Fibroblast of mammary gland (primary cell): ENCODE data around the gene LSM3.

Experiments used
- DNase-seq: peaks from one replicate; pipeline ENCODE4 v3.0.0-alpha.2; 2010; ENCODE audit warnings: low read depth
- H3K4me3 ChIP-seq: 2 replicates; pipeline ENCODE4 v1.5.1; 2011; ENCODE audit warnings: low read depth, mild to moderate bottlenecking, low read length, moderate library complexity; ENCODE audit not compliant: control insufficient read depth
- TF ChIP-seq, protein P1 (sequence below): conservative IDR thresholded peaks from 2 replicates; pipeline ENCODE4 v1.5.1; 2011; ENCODE audit warnings: low read depth, low read length, inconsistent platforms; ENCODE audit not compliant: control insufficient read depth, insufficient read depth

The LSM3 gene

DNA sequence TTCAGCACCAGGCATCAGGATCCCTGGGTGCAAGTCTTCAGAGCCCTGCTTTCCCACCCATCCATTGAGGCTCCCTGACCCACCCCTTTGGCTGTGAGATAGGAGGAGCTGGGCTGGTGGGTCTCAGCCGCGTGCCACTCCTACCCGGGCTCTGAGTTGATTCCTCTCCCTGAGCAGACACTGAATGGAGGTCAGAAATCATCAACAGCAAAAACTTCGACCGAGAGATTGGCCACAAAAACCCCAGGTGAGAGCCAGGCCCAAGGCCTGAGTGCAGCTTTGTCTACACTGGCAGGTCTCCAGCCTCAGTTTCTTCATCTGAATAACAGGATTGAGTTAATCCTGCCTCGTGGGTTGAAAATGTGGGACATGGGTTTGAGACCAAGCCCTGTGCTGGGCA is 45.9 kb upstream of the LSM3 start:
- TF ChIP-seq, protein P1, sequence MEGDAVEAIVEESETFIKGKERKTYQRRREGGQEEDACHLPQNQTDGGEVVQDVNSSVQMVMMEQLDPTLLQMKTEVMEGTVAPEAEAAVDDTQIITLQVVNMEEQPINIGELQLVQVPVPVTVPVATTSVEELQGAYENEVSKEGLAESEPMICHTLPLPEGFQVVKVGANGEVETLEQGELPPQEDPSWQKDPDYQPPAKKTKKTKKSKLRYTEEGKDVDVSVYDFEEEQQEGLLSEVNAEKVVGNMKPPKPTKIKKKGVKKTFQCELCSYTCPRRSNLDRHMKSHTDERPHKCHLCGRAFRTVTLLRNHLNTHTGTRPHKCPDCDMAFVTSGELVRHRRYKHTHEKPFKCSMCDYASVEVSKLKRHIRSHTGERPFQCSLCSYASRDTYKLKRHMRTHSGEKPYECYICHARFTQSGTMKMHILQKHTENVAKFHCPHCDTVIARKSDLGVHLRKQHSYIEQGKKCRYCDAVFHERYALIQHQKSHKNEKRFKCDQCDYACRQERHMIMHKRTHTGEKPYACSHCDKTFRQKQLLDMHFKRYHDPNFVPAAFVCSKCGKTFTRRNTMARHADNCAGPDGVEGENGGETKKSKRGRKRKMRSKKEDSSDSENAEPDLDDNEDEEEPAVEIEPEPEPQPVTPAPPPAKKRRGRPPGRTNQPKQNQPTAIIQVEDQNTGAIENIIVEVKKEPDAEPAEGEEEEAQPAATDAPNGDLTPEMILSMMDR, result no peak
- no peak overlapping the region for H3K4me3 ChIP-seq
- DNase-seq, result no peak

DNA sequence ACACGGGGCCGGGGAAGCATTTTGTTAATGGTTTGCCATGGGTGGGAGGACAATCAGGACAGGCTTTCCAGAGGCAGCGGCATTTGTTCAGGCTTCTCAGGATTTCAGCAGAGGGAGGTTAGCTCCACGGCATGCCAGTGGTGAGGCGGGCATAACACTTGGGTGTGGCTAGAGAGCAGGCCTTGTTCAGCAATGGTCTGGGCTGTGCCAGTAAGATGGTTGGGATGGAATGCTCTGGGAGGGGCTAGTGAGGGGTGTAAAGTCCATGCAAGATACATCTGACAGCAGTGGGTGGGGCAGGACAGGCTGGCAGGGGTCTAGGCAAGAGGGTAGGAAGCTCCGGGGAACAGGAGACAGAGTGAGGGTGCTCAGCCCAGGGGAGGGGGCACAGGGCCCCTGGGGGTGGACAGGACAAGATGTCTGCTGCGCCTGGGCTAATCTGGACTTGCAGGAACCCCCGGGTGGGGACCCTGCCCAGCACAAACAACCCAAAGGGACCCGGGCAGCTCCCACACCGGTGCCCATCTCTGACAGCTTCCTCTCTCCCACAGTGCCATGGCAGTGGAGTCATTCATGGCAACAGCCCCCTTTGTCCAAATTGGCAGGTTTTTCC is 45.3 kb upstream of the LSM3 start:
- DNase-seq, result no peak
- TF ChIP-seq, protein P1, result no peak
- H3K4me3 ChIP-seq, result no peak overlapping the region

DNA sequence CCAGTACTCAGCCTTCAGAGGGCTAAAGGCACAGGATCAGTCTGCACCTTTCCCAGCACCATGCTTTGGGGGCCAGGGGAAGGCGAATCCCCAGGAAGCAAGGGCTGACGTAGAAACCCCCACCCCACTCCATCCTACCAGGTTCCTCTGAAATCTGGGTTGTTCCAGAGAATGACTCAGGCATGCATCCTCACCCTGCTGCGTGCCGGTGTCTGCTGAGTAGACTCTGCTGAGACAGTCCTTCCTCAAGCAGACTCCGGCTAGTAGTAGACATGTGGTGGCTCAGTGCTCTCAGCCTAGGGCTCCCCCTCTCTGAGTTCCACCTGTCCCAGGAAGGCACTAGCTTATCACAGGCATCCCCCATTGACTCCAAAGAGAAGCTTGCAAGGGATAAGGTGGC is 44.7 kb upstream of the LSM3 start:
- TF ChIP-seq, protein P1, result no peak

DNA sequence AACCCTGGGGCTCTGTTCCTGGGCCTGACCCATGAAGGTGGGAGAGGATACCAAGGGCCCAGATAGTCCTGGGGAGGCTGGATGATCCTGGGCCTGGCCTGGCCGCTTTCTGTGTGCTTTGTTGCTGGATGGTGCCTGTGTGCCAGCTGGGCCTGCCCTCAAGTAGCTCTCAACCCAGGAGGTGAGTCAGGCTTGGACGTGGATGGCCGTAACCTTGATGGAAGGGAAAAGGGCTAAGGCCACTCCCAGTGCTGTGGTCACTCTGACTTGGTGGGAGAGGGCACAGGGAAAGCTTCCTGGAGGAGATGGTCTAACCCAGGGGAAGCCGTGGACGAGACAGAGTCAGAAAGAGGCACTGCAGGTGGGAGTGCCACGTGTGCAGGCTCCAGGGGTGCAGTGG is 44.3 kb upstream of the LSM3 start:
- H3K4me3 ChIP-seq, result no peak overlapping the region
- no peak for DNase-seq
- TF ChIP-seq, protein P1, result no peak

More for the DNA sequence above, 44.7 kb upstream of the LSM3 start:
- no peak overlapping the region for H3K4me3 ChIP-seq
- peak; percentile 69 for DNase-seq

DNA sequence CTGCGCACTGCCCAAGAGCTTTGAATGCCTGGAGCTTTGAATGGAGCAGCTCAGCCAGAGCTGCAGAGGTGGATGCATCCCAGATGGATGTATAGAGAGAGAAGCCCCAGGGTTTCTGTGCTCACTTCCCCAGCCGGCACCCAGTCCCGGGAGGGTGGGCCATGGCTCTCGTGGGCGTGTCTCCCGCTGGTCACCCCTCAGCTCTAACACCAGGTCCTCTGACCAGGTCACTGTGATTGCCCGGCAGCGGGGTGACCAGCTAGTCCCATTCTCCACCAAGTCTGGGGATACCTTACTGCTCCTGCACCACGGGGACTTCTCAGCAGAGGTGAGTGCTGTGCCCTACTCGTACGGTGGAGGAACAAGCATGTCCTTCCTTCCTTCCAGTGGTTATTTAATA is 43.0 kb upstream of the LSM3 start:
- TF ChIP-seq, protein P1, result no peak
- no peak for DNase-seq
- no peak overlapping the region for H3K4me3 ChIP-seq

DNA sequence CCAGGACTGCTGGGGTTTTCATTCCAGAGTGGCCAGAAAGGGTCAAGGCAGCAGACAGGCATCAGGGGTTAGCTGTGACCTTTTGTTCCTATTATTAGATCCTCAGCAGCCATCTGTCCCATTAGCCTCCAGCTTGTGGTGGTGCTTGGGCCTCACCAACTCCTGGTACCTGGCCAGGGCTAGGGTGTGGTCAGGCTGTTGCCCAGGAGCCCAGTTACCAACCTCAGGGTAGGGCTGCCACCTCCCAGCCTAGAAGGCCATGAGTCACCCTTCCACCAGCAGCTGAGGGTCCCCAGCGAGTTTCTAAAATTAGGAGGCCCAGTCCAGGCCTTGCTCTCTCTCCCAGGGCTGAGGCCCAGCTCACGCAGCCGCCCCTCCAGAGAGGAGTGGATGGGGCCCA is 41.6 kb upstream of the LSM3 start:
- DNase-seq, result no peak
- TF ChIP-seq, protein P1, result no peak
- H3K4me3 ChIP-seq, result no peak overlapping the region

DNA sequence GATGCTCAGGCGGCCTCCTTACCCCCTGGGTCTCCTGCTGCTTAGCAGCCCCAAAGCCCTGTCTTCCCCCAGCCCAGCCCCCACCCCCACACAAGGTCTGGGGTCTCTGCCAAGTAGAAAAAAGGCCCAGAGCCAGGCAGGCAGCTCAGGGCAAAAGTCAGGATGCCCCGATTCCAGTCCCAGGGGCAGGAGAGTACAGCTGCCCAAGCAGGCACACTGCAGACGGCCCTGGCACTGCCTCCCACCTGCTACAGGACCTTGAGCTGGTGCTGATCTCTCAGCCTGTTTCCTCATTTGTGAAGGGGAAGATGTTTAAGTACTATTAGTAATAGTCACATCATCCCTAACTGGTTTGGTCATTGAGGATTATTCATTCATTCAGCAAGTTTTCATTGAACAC is 41.2 kb upstream of the LSM3 start:
- peak; percentile 31 for DNase-seq
- no peak overlapping the region for H3K4me3 ChIP-seq
- TF ChIP-seq, protein P1, result no peak
